ENCODE results near the gene GRM5.
"Not testable (repeated sequence)": the region's sequence is repeated elsewhere in the genome, so short reads cannot be mapped to it uniquely, and the experiment has no call there.

Gene GRM5

GRCh38 chr11:88849773-88850172 is 216.0 kb downstream of the GRM5 start:
- not testable (repeated sequence) for H2AFZ ChIP-seq (ENCODE audit: low read length)

GRCh38 chr11:88849368-88849767 is 216.4 kb downstream of the GRM5 start:
- Histone ChIP-seq H2BK120ac (ENCODE audit: low read depth, low read length) (no peak overlapping the region), H3K4ac (ENCODE audit: low read length) (no peak overlapping the region), H2AFZ (ENCODE audit: low read length) (no peak overlapping the region), H3K14ac (ENCODE audit: low read length) (no peak overlapping the region), H4K91ac (ENCODE audit: low read depth, low read length, poor library complexity) (no peak overlapping the region), H3K9ac (ENCODE audit: low read depth, low read length, poor library complexity) (no peak overlapping the region), H3K36me3 (replicated peaks in 1 of 2; ENCODE audit: control insufficient read depth in 2 of 2, insufficient read depth in 2 of 2, low read length in 2 of 2) (no peaks in the 10 kb centered on the region), H3K23ac (ENCODE audit: low read depth, low read length, poor library complexity) (no peak overlapping the region), H3K4me1 (ENCODE audit: control insufficient read depth in 2 of 2, insufficient read depth in 1 of 2, low read depth in 1 of 2, low read length in 2 of 2) (no peaks in the 10 kb centered on the region), H3K18ac (ENCODE audit: low read length) (no peak overlapping the region), H3K27me3 (ENCODE audit: control insufficient read depth in 3 of 3, insufficient read depth in 3 of 3, low read depth in 1 of 3, low read length in 3 of 3) (no peaks in the 10 kb centered on the region), H3K27ac (replicated peaks; ENCODE audit: low read length) (no peak overlapping the region), H3K4me3 (ENCODE audit: low read length in 2 of 2) (no peak overlapping the region), H3K79me1 (ENCODE audit: low read depth, low read length) (no peaks in the 10 kb centered on the region), H2BK12ac (ENCODE audit: low read length) (no peak overlapping the region), H2BK5ac (ENCODE audit: low read length) (no peak overlapping the region), H2BK15ac (ENCODE audit: low read length) (no peak overlapping the region), H3K9me3 (replicated peaks in 1 of 2; ENCODE audit: control insufficient read depth in 2 of 2, insufficient read depth in 1 of 2, low read depth in 1 of 2, low read length in 2 of 2) (no peaks in the 10 kb centered on the region), H2AK5ac (ENCODE audit: low read depth, low read length) (no peak overlapping the region), H4K8ac (ENCODE audit: low read depth, low read length) (no peak overlapping the region), H3K4me2 (ENCODE audit: insufficient read depth, low read length, poor library complexity, severe bottlenecking) (no peak overlapping the region)
- DNase-seq (ENCODE audit: low spot score): no peak
- WGBS, 2 donors (ENCODE audit: extremely low coverage in 2 of 2, insufficient read length in 2 of 2, insufficient replicate concordance in 1 of 2): no CpG with 5 or more reads among the region's 1 CpG

More at GRCh38 chr11:88849773-88850172, 216.0 kb downstream of the GRM5 start:
- H3K27me3 ChIP-seq (ENCODE audit: control insufficient read depth in 3 of 3, insufficient read depth in 3 of 3, low read depth in 1 of 3, low read length in 3 of 3); H3K23ac ChIP-seq (ENCODE audit: low read depth, low read length, poor library complexity); H2BK15ac ChIP-seq (ENCODE audit: low read length); DNase-seq (ENCODE audit: low spot score); H3K4me3 ChIP-seq (ENCODE audit: low read length in 2 of 2); H4K91ac ChIP-seq (ENCODE audit: low read depth, low read length, poor library complexity); H2BK12ac ChIP-seq (ENCODE audit: low read length); H3K9ac ChIP-seq (ENCODE audit: low read depth, low read length, poor library complexity); H3K27ac ChIP-seq (replicated peaks; ENCODE audit: low read length); H3K18ac ChIP-seq (ENCODE audit: low read length); H2BK120ac ChIP-seq (ENCODE audit: low read depth, low read length); H2AK5ac ChIP-seq (ENCODE audit: low read depth, low read length); H3K4me1 ChIP-seq (ENCODE audit: control insufficient read depth in 2 of 2, insufficient read depth in 1 of 2, low read depth in 1 of 2, low read length in 2 of 2); H3K36me3 ChIP-seq (replicated peaks in 1 of 2; ENCODE audit: control insufficient read depth in 2 of 2, insufficient read depth in 2 of 2, low read length in 2 of 2); H3K4me2 ChIP-seq (ENCODE audit: insufficient read depth, low read length, poor library complexity, severe bottlenecking); H4K8ac ChIP-seq (ENCODE audit: low read depth, low read length); H3K79me1 ChIP-seq (ENCODE audit: low read depth, low read length); H3K9me3 ChIP-seq (replicated peaks in 1 of 2; ENCODE audit: control insufficient read depth in 2 of 2, insufficient read depth in 1 of 2, low read depth in 1 of 2, low read length in 2 of 2); H2BK5ac ChIP-seq (ENCODE audit: low read length); H3K4ac ChIP-seq (ENCODE audit: low read length); H3K14ac ChIP-seq (ENCODE audit: low read length): not testable (repeated sequence)
- WGBS, 2 donors (ENCODE audit: extremely low coverage in 2 of 2, insufficient read length in 2 of 2, insufficient replicate concordance in 1 of 2): no CpG with 5 or more reads among the region's 6 CpGs

- not testable (repeated sequence) for H3K27me3 ChIP-seq (ENCODE audit: control insufficient read depth in 3 of 3, insufficient read depth in 3 of 3, low read depth in 1 of 3, low read length in 3 of 3)
- WGBS, 2 donors (ENCODE audit: extremely low coverage in 2 of 2, insufficient read length in 2 of 2, insufficient replicate concordance in 1 of 2): no CpG with 5 or more reads among the region's 1 CpG
Observed at GRCh38 chr11:88846266-88846665, 219.5 kb downstream of the GRM5 start.

GRCh38 chr11:88844941-88845340 is 220.8 kb downstream of the GRM5 start:
- not testable (repeated sequence) for H3K18ac ChIP-seq (ENCODE audit: low read length)
- no CpG with 5 or more reads among the region's 3 CpGs for WGBS, 2 donors (ENCODE audit: extremely low coverage in 2 of 2, insufficient read length in 2 of 2, insufficient replicate concordance in 1 of 2)

More at GRCh38 chr11:88846266-88846665, 219.5 kb downstream of the GRM5 start:
- not testable (repeated sequence) for H3K4ac ChIP-seq (ENCODE audit: low read length); DNase-seq (ENCODE audit: low spot score); H4K8ac ChIP-seq (ENCODE audit: low read depth, low read length); H3K4me2 ChIP-seq (ENCODE audit: insufficient read depth, low read length, poor library complexity, severe bottlenecking); H3K18ac ChIP-seq (ENCODE audit: low read length); H3K14ac ChIP-seq (ENCODE audit: low read length); H3K4me3 ChIP-seq (ENCODE audit: low read length in 2 of 2); H2BK12ac ChIP-seq (ENCODE audit: low read length); H4K91ac ChIP-seq (ENCODE audit: low read depth, low read length, poor library complexity); H3K4me1 ChIP-seq (ENCODE audit: control insufficient read depth in 2 of 2, insufficient read depth in 1 of 2, low read depth in 1 of 2, low read length in 2 of 2); H2BK5ac ChIP-seq (ENCODE audit: low read length); H3K36me3 ChIP-seq (replicated peaks in 1 of 2; ENCODE audit: control insufficient read depth in 2 of 2, insufficient read depth in 2 of 2, low read length in 2 of 2); H2AFZ ChIP-seq (ENCODE audit: low read length); H2AK5ac ChIP-seq (ENCODE audit: low read depth, low read length); H2BK15ac ChIP-seq (ENCODE audit: low read length); H3K79me1 ChIP-seq (ENCODE audit: low read depth, low read length); H2BK120ac ChIP-seq (ENCODE audit: low read depth, low read length); H3K27ac ChIP-seq (replicated peaks; ENCODE audit: low read length); H3K9ac ChIP-seq (ENCODE audit: low read depth, low read length, poor library complexity); H3K9me3 ChIP-seq (replicated peaks in 1 of 2; ENCODE audit: control insufficient read depth in 2 of 2, insufficient read depth in 1 of 2, low read depth in 1 of 2, low read length in 2 of 2); H3K23ac ChIP-seq (ENCODE audit: low read depth, low read length, poor library complexity)

More at GRCh38 chr11:88844941-88845340, 220.8 kb downstream of the GRM5 start:
- H3K14ac ChIP-seq (ENCODE audit: low read length); H2AFZ ChIP-seq (ENCODE audit: low read length); H2BK12ac ChIP-seq (ENCODE audit: low read length); H2AK5ac ChIP-seq (ENCODE audit: low read depth, low read length); H2BK5ac ChIP-seq (ENCODE audit: low read length); H2BK15ac ChIP-seq (ENCODE audit: low read length); H3K27me3 ChIP-seq (ENCODE audit: control insufficient read depth in 3 of 3, insufficient read depth in 3 of 3, low read depth in 1 of 3, low read length in 3 of 3); DNase-seq (ENCODE audit: low spot score); H3K79me1 ChIP-seq (ENCODE audit: low read depth, low read length); H3K9ac ChIP-seq (ENCODE audit: low read depth, low read length, poor library complexity); H3K4me1 ChIP-seq (ENCODE audit: control insufficient read depth in 2 of 2, insufficient read depth in 1 of 2, low read depth in 1 of 2, low read length in 2 of 2); H3K23ac ChIP-seq (ENCODE audit: low read depth, low read length, poor library complexity); H2BK120ac ChIP-seq (ENCODE audit: low read depth, low read length); H3K9me3 ChIP-seq (replicated peaks in 1 of 2; ENCODE audit: control insufficient read depth in 2 of 2, insufficient read depth in 1 of 2, low read depth in 1 of 2, low read length in 2 of 2); H3K4me2 ChIP-seq (ENCODE audit: insufficient read depth, low read length, poor library complexity, severe bottlenecking); H4K8ac ChIP-seq (ENCODE audit: low read depth, low read length); H3K4me3 ChIP-seq (ENCODE audit: low read length in 2 of 2); H4K91ac ChIP-seq (ENCODE audit: low read depth, low read length, poor library complexity); H3K4ac ChIP-seq (ENCODE audit: low read length); H3K27ac ChIP-seq (replicated peaks; ENCODE audit: low read length); H3K36me3 ChIP-seq (replicated peaks in 1 of 2; ENCODE audit: control insufficient read depth in 2 of 2, insufficient read depth in 2 of 2, low read length in 2 of 2): not testable (repeated sequence)

Measured in neuronal stem cell (in vitro differentiated cells).